AG10803 (cell line): ENCODE results near the gene ZNF622.

ENCODE experiments used
- DNase-seq: peaks from one replicate; pipeline ENCODE4 v3.0.0; 2010; ENCODE audit warnings: low read depth
- H3K4me3 ChIP-seq: 2 replicates; pipeline ENCODE4 v1.5.1; 2011; ENCODE audit warnings: mild to moderate bottlenecking, low read length, control low read depth
- TF ChIP-seq, protein P1 (sequence below): conservative IDR thresholded peaks from 2 replicates; pipeline ENCODE4 v1.5.1; 2011; ENCODE audit warnings: mild to moderate bottlenecking, low read length, control low read depth, inconsistent platforms

The ZNF622 gene

DNA sequence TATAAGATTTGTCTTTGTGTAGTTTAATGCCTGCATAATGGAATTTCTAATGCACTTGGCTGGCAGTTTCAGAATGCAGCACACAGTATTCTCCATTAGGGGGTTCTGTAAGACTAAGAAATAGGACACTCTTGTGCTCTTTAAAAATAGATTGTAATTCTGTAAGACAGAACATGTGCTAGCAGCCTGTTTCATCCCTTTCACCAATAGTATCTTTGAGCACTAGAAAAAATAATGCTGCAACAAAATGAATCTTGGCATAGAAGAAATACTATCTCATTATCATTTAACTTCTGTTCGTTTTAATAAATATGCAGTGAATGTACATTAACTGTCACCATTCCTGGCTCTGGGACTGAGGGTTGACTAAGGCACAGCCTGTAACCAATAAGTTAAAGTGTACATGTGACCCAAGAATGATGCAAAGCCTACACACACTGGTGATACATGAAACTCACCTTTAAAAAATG, 23.8 kb upstream of the ZNF622 start:
- TF ChIP-seq, protein P1, sequence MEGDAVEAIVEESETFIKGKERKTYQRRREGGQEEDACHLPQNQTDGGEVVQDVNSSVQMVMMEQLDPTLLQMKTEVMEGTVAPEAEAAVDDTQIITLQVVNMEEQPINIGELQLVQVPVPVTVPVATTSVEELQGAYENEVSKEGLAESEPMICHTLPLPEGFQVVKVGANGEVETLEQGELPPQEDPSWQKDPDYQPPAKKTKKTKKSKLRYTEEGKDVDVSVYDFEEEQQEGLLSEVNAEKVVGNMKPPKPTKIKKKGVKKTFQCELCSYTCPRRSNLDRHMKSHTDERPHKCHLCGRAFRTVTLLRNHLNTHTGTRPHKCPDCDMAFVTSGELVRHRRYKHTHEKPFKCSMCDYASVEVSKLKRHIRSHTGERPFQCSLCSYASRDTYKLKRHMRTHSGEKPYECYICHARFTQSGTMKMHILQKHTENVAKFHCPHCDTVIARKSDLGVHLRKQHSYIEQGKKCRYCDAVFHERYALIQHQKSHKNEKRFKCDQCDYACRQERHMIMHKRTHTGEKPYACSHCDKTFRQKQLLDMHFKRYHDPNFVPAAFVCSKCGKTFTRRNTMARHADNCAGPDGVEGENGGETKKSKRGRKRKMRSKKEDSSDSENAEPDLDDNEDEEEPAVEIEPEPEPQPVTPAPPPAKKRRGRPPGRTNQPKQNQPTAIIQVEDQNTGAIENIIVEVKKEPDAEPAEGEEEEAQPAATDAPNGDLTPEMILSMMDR, result peak; percentile 90
- peak; percentile 67 for DNase-seq
- H3K4me3 ChIP-seq, result no peak overlapping the region

- no peak for DNase-seq
- H3K4me3 ChIP-seq, result no peak overlapping the region
Observed at GRCh38 chr5:16487456-16487855, 21.9 kb upstream of the ZNF622 start.

DNA sequence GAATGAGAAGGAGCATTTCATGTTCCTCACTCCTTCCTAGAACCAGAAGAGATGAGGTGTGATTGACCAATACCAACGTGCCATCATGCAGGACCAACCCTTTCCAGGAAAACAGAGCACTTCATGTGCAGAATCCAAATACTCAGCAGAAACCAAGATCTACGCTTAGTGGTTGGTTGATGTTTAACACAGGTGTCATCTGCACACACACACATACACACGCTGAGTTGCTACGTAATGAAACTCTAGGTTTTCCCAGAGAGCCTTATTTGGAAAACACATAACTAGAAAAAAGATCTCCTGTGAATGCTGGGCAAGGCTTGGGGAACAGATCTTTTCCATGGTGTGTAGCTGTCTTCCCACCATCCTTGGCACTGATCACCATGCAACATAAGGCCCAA, 21.1 kb upstream of the ZNF622 start:
- TF ChIP-seq, protein P1, result no peak
- no peak overlapping the region for H3K4me3 ChIP-seq
- no peak for DNase-seq

More at GRCh38 chr5:16487456-16487855, 21.9 kb upstream of the ZNF622 start:
- TF ChIP-seq, protein P1, result no peak

DNA sequence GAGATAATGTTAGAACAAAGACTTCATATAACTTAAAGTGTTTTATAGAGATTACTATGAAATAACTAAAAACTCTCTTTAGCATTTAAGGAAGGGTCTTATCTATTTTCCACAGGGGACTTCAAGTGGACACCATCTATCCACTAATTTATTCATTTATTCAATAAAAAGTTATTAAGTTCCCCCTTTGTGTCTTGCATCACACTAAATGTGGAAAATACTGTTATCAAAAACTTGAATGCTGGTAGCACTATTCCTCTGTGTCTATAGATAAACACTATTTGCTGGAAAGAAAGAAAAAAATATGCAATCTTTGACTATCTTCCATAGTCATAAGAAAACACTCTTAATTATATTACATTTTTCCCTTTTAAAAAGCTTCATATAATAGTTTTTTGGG, 20.1 kb upstream of the ZNF622 start:
- TF ChIP-seq, protein P1, result no peak
- no peak overlapping the region for H3K4me3 ChIP-seq
- DNase-seq, result no peak

DNA sequence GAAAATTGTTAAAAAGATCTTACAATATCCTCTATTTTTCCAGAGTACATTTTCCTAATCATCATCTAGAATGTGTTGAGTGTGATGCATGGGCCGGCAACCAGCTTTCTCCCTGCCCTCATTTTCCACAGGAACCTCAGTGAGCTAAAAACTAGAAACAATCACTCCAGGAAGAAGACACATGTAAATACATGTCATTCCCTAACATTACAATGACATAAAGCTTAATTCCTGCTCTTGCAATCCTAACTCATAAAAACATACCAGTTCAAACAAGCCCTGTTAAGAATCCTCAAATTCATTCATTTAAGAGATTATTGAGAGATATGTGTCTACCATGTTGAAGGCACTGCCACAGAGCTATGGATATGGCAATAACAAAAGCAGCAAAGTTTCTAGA, 18.5 kb upstream of the ZNF622 start:
- H3K4me3 ChIP-seq, result no peak overlapping the region
- TF ChIP-seq, protein P1, result no peak
- no peak for DNase-seq

DNA sequence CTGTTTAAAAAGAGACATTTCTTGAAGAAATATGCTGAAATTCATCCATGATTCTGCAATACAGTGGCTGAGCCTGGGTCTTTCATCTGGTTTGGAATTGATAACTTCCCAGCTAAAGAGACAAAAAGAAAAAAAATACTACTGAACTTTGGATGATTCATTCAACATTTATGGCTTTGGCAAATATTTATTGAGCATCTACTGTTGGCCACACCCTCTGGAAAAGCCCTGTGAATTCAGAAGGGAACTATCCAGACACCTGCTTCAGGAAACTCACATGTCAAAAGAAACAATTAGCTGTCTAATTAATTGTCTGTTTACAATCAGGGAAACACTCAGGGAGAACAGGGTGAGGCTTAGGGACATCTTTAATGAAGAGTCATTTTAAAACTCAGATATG, 17.8 kb upstream of the ZNF622 start:
- DNase-seq, result no peak
- TF ChIP-seq, protein P1, result no peak
- H3K4me3 ChIP-seq, result no peak overlapping the region

DNA sequence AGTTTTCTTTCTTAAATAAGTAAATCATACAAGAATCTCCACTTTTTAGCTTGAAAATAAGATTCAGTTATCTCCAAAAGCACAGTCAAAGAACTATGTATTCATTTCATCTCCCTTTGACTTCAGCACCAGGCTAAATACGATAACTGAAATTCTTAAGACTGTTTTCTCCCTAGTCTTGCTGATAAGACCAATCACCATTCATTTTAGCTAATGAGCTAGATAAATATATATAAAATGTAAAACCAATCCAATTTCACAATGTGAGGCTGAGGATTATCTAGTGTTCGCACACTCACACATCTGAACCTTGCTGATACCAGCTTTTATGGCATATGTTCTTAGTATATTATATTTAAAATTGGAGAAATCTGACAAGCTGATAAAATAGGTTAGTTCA, 17.3 kb upstream of the ZNF622 start:
- TF ChIP-seq, protein P1, result no peak
- H3K4me3 ChIP-seq, result no peak overlapping the region
- DNase-seq, result no peak
